Mucosa of gallbladder (tissue), 1 donor: Measurements from ENCODE around the gene MDFIC. TPM values are rescaled to one million over a fixed set of nuclear protein-coding genes. Genes with fewer than 3 reads are reported as not detected.
A peak's percentile ranks its signal among the peaks of the same experiment; 100 is the strongest.

Experiments used
- DNase-seq: peaks from one replicate; pipeline ENCODE4 v3.0.0-alpha.2; 2020; ENCODE audit warnings: low spot score
- total RNA-seq: library from RNA; stranded (reverse); gene quantifications from one replicate; pipeline ENCODE4 v1.2.1, GENCODE V29; 2021
- donor health status: DM: no; HTN: no; CAD: no.

The MDFIC gene
- total RNA-seq, 1 donor from 2014 or later = 13.7 TPM

DNA sequence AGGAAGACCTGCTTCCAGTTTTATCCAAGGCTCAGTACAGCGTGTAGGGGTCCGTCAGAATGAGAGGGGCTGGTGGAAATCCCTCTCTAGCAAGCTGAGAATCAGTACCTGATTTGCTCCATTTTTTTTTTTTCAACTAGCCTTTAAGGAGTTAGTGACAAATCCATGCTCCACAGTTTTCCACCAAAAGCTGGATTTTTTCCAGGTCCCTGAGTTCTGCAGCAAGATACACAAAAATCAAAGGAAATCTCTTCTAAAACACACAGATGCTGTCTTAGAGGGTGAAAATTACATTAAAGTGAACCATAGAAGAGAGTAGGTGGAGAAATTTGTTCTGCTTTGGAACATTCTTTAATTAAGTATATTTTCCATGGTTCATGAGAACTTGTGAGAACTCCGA lies 30.4 kb downstream of the MDFIC start:
- no peak for DNase-seq

GRCh38 chr7:114953724-114954123 lies 31.8 kb downstream of the MDFIC start:
- no peak for DNase-seq

- no peak for DNase-seq
Measured at GRCh38 chr7:114956702-114957101, 34.8 kb downstream of the MDFIC start.

DNA sequence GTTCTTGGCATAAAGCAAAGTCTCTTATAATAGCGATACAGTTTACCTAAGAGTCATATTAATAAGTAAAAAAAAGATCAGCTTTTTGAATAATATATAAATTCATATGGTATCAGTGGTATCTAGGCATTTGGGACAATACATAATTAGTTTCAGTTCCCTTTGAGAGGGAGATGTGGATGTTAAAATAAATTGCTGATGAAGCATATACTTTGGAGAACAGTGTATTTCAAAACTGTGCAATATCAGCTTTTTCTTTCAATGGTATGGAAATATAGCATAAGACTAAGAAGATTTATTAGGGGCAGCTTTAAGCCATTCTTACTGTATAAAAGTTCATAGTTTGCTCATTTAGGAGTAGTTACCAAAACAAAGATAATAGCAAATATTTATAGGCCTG lies 35.5 kb downstream of the MDFIC start:
- DNase-seq = no peak

- no peak for DNase-seq
Measured at GRCh38 chr7:114959931-114960330, 38.0 kb downstream of the MDFIC start.

DNA sequence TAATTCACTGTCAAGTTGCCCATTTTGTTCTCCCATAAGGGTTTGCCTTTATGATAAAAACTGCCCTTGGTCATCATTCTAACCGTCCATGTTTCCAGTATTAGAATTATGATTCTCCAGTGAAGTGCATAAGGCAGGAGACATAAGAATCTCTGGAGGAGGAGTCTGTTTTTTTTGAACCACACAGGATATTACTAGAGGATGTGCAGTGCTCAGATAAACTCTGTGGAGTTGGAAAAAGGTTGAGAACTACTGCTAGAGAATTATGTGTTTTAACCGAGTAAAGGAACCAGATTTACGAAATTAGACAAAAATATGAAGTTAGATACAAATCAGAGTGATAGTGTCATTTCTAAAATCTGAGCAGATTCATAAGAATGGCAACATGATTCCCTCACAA lies 40.5 kb downstream of the MDFIC start:
- DNase-seq = no peak

DNA sequence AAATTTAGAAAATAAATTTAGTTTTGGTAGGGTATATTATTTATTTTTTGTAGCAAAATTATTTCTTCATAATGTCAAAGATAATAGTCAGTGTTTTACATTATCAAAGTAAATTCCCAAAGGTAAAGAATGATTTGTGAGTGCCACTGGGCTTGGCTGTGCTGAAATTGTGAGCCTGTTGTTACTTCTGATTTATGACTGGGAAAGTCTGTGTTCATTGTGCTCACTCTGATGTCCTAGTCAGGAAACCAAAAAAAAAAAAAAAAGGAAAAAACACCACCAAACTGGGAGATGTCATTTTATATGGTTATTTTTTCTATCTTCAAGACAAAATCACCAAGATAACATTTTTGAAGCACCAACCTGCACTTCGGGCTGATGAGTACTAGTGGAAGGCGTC lies 44.3 kb downstream of the MDFIC start:
- DNase-seq = no peak

- DNase-seq = no peak
Measured at GRCh38 chr7:114969096-114969495, 47.2 kb downstream of the MDFIC start.

GRCh38 chr7:114970308-114970707 lies 48.4 kb downstream of the MDFIC start:
- DNase-seq = no peak

DNA sequence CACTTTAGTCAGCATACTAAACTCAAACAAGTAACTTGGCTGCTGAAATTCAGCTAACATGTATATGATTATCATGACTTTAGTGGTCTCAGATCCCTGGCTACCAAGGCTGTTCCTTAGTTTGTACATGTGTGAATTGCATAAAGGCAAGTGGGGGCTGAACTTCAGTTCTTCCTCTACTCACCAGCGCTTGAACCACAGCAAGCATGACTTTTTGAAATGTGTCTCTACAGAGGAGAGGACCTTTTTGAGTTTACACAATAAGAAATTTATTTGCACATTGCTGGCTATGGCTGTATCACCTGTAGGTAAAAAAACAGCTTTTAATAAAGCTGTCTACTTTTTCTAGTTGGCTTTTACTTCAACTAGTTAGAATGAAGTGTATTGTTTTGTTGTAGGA lies 48.8 kb downstream of the MDFIC start:
- DNase-seq = no peak

DNA sequence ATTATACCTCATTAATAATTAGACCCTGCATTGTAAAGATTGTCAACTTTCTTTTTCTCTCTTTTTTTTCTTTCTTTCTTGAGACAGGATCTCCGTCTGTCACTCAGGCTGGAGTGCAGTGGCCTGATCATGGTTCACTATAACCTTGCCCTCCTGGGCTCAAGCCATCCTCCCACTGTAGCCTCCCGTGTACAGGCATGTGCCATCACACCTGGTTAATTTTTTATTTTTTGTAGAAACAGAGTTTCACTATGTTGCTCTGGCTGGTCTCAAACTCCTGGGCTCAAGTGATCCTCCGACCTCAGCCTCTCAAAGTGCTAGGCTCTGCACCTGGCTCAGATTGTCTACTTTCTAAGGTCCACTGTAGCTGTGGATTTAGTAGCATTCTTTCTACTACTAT lies 50.7 kb downstream of the MDFIC start:
- DNase-seq = no peak

GRCh38 chr7:114973147-114973546 lies 51.3 kb downstream of the MDFIC start:
- DNase-seq = no peak

DNA sequence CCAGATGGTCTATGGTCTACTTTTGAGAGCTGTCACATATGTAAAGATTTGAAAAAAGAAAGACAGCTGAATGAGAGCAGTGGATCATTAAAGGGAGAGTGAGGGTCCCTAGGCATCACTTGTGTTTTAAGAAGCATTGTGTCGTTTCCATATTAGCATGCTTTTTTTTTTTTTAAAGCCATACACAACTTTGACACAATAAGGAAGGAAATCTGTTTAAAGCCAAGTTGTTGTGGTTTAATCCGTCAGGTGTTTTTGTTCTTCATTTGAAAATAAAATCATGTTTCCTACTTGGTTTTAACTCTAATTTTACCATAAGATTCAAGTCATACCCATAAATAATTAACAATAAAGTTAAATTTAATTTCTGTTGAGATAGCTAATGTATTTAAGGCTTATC lies 53.5 kb downstream of the MDFIC start:
- DNase-seq = no peak

DNA sequence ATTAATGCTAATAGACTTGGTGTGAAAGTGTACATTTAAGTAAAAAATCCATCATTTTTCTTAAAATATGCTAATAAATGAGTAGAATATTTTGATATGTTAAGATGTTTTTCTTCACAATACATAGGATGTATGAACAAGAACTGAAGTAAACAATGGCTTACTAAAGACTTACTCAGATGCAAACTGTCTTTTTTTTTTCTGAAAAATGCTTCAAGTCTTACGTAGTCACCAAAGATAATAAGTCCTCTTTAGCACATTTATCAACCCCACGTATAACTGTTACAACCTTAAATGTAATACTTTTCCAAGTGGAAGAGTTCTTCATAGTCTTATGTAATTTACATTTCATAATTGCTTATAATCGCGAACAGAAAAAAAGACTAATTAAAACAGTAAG lies 54.8 kb downstream of the MDFIC start:
- DNase-seq = no peak

GRCh38 chr7:114977277-114977676 lies 55.4 kb downstream of the MDFIC start:
- no peak for DNase-seq

DNA sequence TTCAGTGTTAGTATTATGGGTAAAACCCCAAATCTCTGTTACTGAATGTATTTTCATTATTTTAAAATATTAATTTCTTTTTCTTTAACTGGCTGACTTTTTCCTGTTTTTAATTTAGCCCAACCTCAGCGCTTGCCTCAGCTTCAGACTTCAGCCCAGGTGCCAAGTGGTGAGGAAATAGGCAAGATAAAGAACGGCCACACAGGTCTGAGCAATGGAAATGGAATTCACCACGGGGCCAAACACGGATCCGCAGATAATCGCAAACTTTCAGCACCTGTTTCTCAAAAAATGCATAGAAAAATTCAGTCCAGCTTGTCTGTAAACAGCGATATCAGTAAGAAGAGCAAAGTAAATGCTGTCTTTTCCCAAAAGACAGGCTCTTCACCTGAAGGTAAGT lies 57.5 kb downstream of the MDFIC start:
- DNase-seq = peak; percentile 19

DNA sequence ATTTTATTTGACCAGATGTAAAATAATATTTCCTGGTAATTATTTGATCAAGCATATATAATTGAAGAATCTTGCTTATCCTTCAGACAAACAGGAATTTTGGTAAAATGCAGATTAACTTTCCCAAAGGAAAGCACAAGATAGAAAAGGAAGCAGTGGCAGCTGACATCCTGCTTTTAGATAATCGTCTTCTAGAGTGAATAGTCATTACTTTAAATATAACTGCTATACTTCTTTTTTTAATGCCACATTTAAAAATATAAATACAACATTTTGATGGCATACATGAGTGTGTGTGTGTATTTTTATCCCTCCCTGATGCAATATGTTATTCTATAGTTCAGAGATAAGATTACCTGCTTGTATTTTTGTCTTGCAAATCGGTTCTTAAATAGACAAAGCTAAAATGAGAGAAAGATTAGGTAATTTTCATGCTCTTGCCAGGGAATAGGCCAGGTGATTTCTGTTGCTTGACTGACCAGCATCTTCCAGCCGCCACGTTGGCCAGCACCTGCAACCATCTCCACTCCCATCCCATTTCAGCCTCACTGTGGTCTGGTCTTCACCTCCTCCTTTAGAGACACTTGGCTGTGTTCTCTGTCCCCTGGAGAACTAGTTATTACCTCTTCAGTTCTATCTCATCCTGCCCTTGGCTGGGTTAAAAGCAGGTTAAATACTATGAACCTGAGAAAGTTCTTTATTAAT lies 58.1 kb downstream of the MDFIC start:
- DNase-seq = no peak

GRCh38 chr7:114981323-114981722 lies 59.4 kb downstream of the MDFIC start:
- DNase-seq = no peak

- DNase-seq = no peak
Measured at GRCh38 chr7:114985116-114985715, 63.3 kb downstream of the MDFIC start.

- no peak for DNase-seq
Measured at GRCh38 chr7:114986190-114987180, 64.6 kb downstream of the MDFIC start.

DNA sequence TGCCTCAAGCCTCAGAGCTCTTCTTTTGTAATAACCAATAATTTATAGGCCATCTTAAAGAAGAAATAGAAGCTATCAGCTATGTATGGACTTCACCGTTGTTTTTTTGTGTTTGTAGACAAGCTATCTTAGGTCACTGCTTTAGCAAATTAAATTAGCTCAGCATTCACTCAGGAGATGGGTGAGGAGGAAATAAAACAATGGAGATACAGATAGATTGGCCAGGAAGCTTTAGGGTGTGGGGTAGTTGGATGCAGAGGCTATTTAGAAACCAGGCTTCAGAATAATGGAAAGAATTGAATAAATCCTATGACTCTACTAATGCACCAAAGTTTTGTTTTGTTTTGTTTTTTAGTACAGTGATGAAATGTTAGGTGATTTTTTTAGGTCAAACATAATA lies 66.1 kb downstream of the MDFIC start:
- no peak for DNase-seq

GRCh38 chr7:114988755-114989375 lies 67.0 kb downstream of the MDFIC start:
- no peak for DNase-seq
